HG02759 (cell line): ENCODE results near the gene ILF3.

ENCODE experiments used
- ATAC-seq: cut with Tn5 transposase; IDR thresholded peaks from one replicate; pipeline ENCODE4 v1.9.1; 2021; ENCODE audit warnings: mild to moderate bottlenecking, moderate library complexity; ENCODE audit not compliant: unreplicated experiment

Gene ILF3

DNA sequence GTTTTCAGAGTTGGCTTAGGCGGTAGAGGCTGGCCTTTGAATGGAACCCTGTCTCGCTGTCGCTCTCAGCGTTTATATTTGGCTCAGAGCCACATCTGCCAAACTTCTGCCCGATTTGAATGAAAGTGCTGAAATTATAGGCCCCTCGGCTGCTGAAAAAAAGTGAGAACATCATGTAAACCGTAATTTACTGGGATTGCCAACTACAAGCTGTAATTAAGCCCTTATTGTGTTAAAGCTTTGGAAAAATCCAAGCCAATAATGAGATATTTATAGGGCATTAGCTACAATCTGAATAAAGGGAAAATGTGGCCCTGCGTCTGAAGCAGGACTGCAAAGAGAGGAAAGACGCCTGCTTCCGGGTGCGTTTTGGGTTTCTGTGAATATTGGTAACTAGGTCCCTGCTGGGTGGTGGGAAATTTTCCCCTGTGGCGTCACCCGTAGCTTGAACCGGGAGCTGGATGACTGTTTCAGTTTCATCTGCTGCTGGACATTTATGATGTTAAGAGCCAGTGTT is 73.6 kb downstream of the ILF3 start:
- ATAC-seq, result no peak

DNA sequence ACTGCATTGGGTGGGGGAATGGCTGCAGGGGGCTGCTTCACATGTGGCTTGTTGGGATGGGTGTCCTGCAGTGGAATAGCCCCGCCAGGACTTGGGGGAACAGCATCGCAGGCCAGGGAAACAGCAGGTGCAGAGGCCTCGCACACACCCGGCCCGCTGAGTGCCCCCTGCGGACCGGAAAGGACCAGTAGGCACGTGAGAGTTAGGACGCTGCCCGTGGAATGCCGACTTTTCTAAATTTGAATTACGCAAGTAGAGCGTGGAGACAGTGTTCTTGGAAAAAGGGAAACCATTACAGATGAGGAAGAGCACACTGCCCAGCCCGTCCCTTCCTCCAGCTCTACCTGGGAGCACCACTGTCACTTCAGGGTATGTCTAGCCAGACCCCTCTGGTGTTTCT is 75.3 kb downstream of the ILF3 start:
- no peak for ATAC-seq

DNA sequence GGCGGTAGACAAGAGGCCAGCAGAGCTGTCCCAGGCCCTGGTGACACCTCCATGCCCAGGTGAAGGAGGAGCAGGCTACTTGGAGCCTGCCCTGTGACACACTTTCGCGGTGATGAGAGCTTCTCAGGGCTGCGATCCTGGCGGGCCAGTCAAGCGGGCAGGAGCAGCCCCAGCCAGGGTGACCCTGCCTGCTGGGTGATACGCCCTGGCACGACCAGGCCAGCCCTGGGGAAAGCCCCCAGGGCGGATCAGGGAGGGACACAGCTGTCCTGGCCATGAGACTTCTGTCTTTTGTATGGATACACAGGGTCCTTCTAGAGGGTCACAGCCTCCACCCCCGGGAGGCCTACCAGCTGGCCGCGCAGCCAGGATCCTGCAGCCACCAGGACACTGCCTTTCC is 76.8 kb downstream of the ILF3 start:
- ATAC-seq, result no peak

DNA sequence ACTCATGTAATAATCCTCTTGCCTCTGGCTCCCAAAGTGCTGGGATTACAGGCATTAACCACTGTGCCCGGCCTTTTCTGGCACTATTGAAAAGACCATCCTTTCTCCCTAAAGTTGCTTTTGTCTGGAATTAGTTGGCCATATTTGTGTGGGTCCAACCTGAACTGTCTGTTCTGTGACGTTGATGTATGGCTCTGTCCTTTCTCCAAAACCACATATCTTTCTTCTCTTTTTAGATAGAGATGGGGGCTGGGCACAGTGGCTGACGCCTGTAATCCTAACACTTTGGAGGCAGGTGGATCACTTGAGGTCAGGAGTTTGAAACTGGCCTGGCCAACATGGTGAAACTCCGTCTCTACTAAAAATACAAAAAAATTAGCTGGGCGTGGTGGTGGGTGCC is 81.6 kb downstream of the ILF3 start:
- ATAC-seq, result no peak

DNA sequence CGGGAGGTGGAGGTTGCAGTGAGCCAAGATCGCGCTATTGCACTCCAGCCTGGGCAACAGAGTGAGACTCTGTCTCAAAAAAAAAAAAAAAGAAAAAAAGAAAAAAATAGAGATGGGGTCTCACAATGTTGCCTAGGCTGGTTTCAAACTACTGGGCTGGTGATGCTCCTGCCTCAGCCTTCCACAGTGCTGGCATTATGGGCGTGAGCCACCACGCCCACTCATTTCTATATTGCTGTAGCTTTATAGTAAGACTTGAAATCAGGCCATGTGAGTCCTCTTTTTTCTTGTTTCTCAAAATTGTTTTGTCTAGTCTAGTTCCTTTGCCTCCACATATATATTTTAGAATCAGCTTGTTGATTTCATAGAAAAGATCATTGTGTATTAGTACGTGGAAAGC is 82.0 kb downstream of the ILF3 start:
- no peak for ATAC-seq

DNA sequence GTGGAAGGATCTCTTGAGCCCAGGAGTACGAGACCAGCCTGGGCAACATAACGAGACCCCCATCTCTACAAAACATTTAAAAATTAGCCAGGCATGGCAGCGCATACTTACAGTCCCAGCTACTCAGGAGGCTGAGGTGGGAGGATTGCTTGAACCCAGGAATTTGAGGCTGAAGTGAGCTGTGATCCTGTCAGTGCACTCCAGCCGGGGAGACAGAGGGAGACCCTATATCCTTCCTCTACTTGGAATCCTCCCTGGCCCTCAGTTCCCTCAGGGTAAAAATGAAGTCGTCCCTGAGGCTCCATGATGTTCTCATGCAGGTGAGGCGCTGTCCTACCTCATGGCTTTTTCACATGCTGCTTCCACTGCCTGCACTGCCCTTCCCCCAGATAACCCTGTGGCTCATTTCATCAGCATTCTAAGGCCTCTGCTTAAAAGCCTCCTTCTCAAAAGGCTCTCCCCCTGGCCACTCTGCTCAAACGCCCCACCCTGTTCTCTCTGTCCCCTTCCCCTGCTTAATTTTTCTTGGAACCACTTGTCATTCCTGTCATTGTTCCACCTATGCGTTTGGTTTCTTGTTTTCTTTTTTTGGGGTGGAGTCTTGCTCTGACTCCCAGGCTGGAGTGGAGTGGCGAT is 82.9 kb downstream of the ILF3 start:
- no peak for ATAC-seq

DNA sequence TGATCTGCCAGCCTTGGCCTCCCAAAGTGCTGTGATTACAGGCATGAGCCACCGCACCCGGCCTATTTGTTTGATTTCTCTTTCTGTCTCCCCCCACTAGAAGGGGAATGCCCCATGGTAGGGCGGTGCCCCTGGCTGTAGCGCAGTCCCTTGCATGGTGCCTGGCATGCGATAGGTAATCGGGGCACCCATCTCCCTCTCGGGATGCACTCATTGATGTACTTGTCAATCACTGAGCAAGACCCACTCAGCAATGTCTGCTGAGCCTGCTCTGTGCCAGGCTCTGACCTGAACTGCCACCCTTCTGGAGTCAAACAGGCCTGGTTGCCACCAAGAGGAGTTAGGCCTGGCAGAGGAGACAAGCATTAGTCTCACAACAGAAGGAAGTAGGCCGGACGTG is 83.6 kb downstream of the ILF3 start:
- ATAC-seq, result no peak

DNA sequence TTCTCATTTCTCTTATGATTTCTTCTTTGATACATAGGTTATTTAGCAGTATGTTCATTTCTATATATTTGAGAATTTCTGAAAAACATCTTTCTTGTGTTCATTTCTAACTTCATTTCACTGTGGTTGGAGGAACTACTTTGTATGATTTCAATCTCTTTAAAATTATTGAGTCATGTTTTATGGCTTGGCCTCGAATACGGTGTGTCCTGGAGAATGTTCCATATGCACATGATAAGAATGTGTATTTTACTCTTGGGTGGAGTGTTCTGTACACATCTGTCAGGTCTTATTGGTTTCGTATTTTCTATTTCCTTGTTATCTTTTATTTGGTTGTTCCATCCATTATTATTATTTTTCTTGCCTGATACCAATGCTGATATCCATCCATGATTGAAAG is 86.7 kb downstream of the ILF3 start:
- ATAC-seq, result no peak
